Stimulated activated naive B cell treated with anti-CD40 and anti-IgM and Interleukin-4, amounts not matched to agents 10 μg/mL and 1 μg/mL and 100 μg/mL, for 72 hours (primary cell): ENCODE results near the gene SALL3.
"Not testable (repeated sequence)": the region's sequence is repeated elsewhere in the genome, so short reads cannot be mapped to it uniquely, and the experiment has no call there.

ENCODE experiments used
- ATAC-seq, 2 donors: fragments of 150-1000 bp; cut with Tn5 transposase; replicated peaks; 2 replicates each; pipeline ENCODE4 v1.10.0; 2021; ENCODE audit warnings: moderate library complexity in 1 of 2
- DNase-seq: peaks from one replicate; pipeline ENCODE4 v3.0.0; 2021
- H3K27ac Mint-ChIP-seq: one replicate; pipeline ENCODE4 v1.8.0; 2022; ENCODE audit warnings: mild to moderate bottlenecking, mixed read lengths
- H3K27me3 Mint-ChIP-seq, 2 donors: one replicate each; pipeline ENCODE4 v1.8.0; 2022; ENCODE audit warnings: mixed read lengths in 2 of 2
- H3K36me3 Mint-ChIP-seq, 2 donors: one replicate each; pipeline ENCODE4 v1.8.0; 2022; ENCODE audit warnings: mixed read lengths in 2 of 2, mild to moderate bottlenecking in 1 of 2
- H3K4me1 Mint-ChIP-seq, 2 donors: one replicate each; pipeline ENCODE4 v1.8.0; 2022; ENCODE audit warnings: mixed read lengths in 2 of 2, mild to moderate bottlenecking in 1 of 2
- H3K4me3 Mint-ChIP-seq, 2 donors: one replicate each; pipeline ENCODE4 v1.8.0; 2022; ENCODE audit warnings: mild to moderate bottlenecking in 2 of 2, mixed read lengths in 2 of 2, moderate library complexity in 1 of 2
- H3K9me3 Mint-ChIP-seq, 2 donors: one replicate each; pipeline ENCODE4 v1.8.0; 2022; ENCODE audit warnings: mixed read lengths in 2 of 2, mild to moderate bottlenecking in 1 of 2

The SALL3 gene

DNA sequence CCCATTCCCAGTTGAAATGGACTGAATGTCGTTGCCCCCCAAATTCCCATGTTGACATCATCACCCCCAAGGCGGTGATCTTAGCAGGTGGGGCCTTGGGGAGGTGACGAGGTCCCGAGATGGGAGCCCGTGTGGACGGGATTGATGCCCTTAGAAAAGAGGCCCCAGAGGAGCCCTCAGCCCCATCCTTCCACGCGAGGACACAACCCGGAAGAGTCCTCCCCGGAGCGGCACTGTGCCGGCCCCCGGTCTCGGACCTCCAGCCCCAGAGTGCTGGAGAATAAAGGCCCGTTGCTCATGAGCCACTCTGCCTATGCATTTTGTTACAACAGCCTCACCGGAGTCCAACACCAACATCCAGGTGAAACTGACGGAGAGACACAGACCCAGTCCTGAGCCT is 30.4 kb upstream of the SALL3 start:
- H3K4me3 Mint-ChIP-seq = no peak overlapping the region
- H3K4me1 Mint-ChIP-seq = no peaks in the 10 kb centered on the region
- H3K9me3 Mint-ChIP-seq = peaks cover 8 to 9% of the 10 kb centered on the region in 2 donors
- H3K27me3 Mint-ChIP-seq = peaks cover 4 to 10% of the 10 kb centered on the region in 2 donors
- H3K36me3 Mint-ChIP-seq = no peaks in the 10 kb centered on the region
- ATAC-seq = no peak
- no peak overlapping the region for H3K27ac Mint-ChIP-seq
- no peak for DNase-seq

DNA sequence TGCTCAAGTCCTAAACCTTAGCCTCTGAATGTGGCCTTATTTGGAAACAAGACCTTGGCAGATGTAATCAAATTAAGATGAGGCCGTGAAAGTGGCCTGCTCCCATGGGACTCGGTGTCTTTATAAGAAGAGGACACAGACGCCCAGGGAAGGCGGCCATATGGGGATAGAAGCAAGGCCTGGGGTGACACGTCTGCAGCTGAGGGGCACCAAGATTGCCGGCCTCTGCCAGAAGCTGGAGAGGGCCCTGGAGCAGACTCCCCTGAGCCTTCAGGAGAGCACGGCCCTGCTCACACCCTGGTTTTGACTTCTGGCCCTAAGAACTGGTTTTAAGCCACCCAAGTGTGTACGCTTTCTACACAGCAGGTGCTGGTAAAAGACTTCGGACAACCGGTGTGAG is 29.2 kb upstream of the SALL3 start:
- no peak overlapping the region for H3K4me3 Mint-ChIP-seq
- no peaks in the 10 kb centered on the region for H3K4me1 Mint-ChIP-seq
- peaks cover 4 to 10% of the 10 kb centered on the region in 2 donors for H3K27me3 Mint-ChIP-seq
- no peaks in the 10 kb centered on the region for H3K36me3 Mint-ChIP-seq
- ATAC-seq (no peak), DNase-seq (no peak)
- no peak overlapping the region for H3K27ac Mint-ChIP-seq
- peaks cover 8 to 9% of the 10 kb centered on the region in 2 donors for H3K9me3 Mint-ChIP-seq

DNA sequence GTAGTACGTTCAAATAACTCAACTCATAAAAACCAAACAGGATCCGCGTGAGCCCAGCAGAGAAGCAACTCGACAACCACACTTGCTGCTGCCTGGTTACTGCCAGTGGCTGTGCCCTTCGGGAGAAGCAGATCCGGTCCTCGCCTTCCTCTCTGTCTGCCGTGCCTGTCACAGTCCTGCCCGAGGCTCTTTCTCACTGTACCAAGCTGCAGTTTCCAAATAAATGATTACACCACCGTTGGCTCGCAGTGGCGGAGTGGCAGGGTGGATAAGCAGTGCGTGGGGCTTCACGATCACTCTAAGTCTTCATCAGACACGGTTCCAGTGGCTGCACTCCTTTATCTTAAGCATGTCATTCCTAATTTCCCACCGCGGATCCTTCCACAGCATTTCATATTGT is 26.1 kb upstream of the SALL3 start:
- ATAC-seq = no peak
- peaks cover 4 to 10% of the 10 kb centered on the region in 2 donors for H3K9me3 Mint-ChIP-seq
- H3K27me3 Mint-ChIP-seq = peaks cover 0 to 5% of the 10 kb centered on the region in 2 donors
- no peaks in the 10 kb centered on the region for H3K4me1 Mint-ChIP-seq
- DNase-seq = no peak
- H3K27ac Mint-ChIP-seq = no peak overlapping the region
- H3K36me3 Mint-ChIP-seq = no peaks in the 10 kb centered on the region
- no peak overlapping the region for H3K4me3 Mint-ChIP-seq

DNA sequence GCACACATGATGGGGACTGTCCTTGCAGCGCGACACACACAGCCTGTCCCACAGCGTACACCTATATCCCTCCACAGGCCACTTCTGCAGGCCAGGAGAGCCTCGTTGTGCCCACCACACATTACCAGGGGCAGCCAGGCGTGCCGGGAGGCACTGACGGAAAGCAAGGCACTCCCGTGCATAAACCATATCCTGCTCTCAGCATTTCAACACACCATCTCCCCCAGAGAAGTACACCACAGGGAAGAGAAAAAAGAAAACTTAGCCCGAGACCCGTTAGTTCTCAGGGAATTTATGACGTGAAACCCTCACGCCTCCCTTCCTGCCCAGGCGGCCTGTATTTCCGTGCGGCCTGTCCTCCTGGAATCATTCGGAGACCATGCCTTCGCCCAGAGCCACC is 24.6 kb upstream of the SALL3 start:
- Mint-ChIP-seq H3K4me3 (no peak overlapping the region), H3K4me1 (no peaks in the 10 kb centered on the region), H3K9me3 (peaks cover 4 to 10% of the 10 kb centered on the region in 2 donors), H3K27me3 (peaks cover 0 to 5% of the 10 kb centered on the region in 2 donors), H3K27ac (no peak overlapping the region), H3K36me3 (no peaks in the 10 kb centered on the region)
- ATAC-seq (no peak), DNase-seq (no peak)

DNA sequence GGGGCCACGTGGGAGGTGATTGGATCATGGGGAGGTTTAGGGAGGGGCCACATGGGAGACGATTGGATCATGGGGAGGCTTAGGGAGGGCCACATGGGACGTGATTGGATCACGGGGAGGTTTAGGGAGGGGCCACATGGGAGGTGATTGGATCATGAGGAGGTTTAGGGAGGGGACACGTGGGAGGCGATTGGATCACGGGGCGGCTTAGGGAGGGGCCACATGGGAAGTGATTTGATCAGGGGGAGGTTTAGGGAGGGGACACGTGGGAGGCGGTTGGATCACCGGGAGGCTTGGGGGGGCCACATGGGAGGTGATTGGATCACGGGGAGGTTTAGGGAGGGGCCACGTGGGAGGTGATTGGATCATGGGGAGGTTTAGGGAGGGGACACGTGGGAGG is 22.5 kb upstream of the SALL3 start:
- no peaks in the 10 kb centered on the region for H3K4me1 Mint-ChIP-seq
- peaks cover 6 to 8% of the 10 kb centered on the region in 2 donors for H3K9me3 Mint-ChIP-seq
- H3K27ac Mint-ChIP-seq = no peak overlapping the region
- ATAC-seq = no peak
- no peak for DNase-seq
- H3K27me3 Mint-ChIP-seq = peaks cover 0 to 5% of the 10 kb centered on the region in 2 donors
- no peak overlapping the region for H3K4me3 Mint-ChIP-seq
- no peaks in the 10 kb centered on the region for H3K36me3 Mint-ChIP-seq

DNA sequence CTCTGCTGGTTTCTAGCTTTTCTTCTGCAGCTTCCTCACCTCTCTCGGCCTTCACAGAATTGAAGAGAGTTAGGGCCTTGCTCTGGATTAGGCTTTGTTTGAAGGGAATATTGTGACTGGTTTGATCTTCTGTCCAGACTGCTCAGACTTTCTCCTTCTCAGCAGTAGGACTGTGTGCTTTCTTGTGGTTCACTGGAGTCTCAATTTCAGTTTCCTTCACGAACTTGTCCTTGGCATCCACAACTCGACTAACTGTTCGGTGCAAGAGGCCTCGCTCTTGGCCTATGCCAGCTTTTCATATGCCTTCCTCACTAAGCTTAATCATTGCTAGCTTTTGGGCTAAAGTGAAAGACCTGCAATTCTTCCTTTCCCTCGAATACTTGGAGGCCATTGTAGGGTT is 18.9 kb upstream of the SALL3 start:
- H3K27ac Mint-ChIP-seq = no peak overlapping the region
- no peaks in the 10 kb centered on the region for H3K4me1 Mint-ChIP-seq
- no peak overlapping the region for H3K4me3 Mint-ChIP-seq
- H3K27me3 Mint-ChIP-seq = peaks cover 2 to 8% of the 10 kb centered on the region in 2 donors
- H3K9me3 Mint-ChIP-seq = peaks cover 20 to 22% of the 10 kb centered on the region in 2 donors
- no peak for ATAC-seq
- DNase-seq = no peak
- H3K36me3 Mint-ChIP-seq = no peaks in the 10 kb centered on the region

DNA sequence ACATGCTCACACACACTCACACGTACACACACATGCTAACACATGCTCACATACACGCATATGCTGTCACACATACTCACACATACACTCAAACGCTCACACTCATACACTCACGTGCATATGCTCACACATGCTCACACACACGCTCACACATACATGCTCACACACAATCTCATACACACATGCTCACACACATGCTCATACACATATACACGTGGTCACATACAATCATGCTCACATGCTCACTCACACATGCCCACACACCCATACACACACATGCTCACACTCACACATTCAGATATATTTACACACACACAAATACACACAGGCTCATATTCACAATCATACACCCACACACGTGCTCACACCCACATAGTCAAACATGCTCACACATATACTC is 17.5 kb upstream of the SALL3 start:
- Mint-ChIP-seq H3K36me3 (no peaks in the 10 kb centered on the region), H3K4me3 (no peak overlapping the region), H3K27ac (no peak overlapping the region), H3K9me3 (peaks cover 18 to 23% of the 10 kb centered on the region in 2 donors), H3K4me1 (no peaks in the 10 kb centered on the region), H3K27me3 (peaks cover 3 to 7% of the 10 kb centered on the region in 2 donors)
- DNase-seq (no peak), ATAC-seq (no peak)

DNA sequence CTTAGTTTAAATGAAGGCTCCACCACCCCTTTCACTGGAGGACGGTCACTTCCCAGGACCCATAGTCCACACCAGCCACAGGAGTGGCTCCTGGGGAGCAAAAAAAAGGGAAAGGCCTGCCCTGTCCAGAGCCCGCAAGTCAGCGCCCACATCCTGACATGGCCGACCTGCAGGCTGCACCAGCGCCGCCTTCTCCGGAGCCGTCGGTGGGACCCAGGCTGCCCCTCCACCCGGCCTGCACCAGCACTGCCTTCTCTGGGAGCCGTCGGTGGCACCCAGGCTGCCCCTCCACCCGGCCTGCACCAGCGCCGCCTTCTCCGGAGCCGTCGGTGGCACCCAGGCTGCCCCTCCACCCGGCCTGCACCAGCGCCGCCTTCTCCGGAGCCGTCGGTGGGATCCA is 14.9 kb upstream of the SALL3 start:
- H3K4me3 Mint-ChIP-seq, DNase-seq, H3K27ac Mint-ChIP-seq, H3K36me3 Mint-ChIP-seq, H3K4me1 Mint-ChIP-seq, ATAC-seq: not testable (repeated sequence)
- peaks cover 9 to 20% of the 10 kb centered on the region in 2 donors for H3K27me3 Mint-ChIP-seq
- peaks cover 18 to 23% of the 10 kb centered on the region in 2 donors for H3K9me3 Mint-ChIP-seq

DNA sequence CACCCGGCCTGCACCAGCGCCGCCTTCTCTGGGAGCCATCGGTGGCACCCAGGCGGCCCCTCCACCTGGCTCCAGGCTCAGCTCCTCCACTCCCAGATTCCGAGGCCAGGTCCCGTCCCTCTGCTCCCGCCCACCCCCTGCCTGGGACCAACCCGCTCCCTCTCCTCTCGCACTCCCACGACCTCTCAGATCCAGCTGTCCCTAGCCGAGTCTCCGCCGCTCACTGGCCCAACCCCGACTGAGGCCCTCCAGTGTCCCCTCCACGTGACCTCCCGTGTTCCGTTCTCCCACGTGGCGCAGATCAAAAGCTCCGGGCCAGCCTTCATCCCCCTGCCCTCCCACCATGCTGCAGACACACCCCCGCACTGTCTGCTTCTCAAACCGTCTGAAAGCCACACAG is 14.4 kb upstream of the SALL3 start:
- Mint-ChIP-seq H3K27ac (no peak overlapping the region), H3K4me1 (no peaks in the 10 kb centered on the region)
- no peak for ATAC-seq

DNA sequence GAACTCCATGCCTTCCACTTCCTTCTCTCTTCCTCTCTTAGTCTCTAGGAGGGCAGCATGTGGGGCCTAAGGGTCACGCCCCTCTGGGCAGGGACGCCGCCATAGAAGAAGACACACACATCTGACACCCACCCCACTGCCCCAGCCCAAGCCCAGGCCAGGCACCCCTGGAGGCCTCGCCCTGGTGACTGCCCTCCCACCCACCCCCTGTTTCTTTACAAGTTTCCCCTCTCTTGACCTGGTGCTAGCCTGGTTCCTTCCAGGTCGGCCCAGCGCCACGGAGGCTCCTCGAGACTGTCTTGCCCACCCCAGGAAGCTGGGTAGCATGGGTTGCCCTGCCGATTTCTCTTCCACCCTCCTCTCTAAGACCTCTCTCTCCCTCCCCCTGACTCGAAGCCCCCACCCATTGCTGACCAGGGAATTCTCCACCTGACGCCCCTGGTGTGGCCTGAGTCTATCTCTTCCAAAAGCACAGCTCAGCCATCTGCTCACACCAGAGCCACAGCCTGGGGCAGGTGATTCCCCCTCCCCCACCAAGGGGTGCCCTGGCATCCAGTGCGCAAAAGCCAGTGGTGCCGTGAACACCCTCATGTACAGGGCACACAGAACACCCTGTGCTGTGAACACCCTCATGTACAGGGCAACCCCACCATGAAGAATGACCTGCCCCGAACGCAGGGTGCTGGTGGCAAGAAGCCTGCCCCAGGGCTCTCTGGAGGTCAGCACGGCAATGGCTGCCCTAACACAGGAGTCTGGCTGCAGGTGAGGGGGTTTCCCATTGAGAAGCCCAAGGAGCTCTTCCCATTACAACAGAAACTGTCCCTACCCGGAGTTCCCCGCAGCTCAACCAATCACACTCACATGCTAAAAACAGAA is 13.5 kb upstream of the SALL3 start:
- Mint-ChIP-seq H3K4me3 (no peak overlapping the region), H3K27ac (no peak overlapping the region), H3K36me3 (no peaks in the 10 kb centered on the region), H3K9me3 (peaks cover 18 to 23% of the 10 kb centered on the region in 2 donors), H3K4me1 (no peaks in the 10 kb centered on the region), H3K27me3 (peaks cover 22 to 34% of the 10 kb centered on the region in 2 donors)
- DNase-seq (no peak), ATAC-seq (no peak)

More for the DNA sequence above, 14.4 kb upstream of the SALL3 start:
- no peak for DNase-seq
- Mint-ChIP-seq H3K27me3 (peaks cover 14 to 25% of the 10 kb centered on the region in 2 donors), H3K36me3 (no peaks in the 10 kb centered on the region), H3K4me3 (no peak overlapping the region), H3K9me3 (peaks cover 18 to 23% of the 10 kb centered on the region in 2 donors)

DNA sequence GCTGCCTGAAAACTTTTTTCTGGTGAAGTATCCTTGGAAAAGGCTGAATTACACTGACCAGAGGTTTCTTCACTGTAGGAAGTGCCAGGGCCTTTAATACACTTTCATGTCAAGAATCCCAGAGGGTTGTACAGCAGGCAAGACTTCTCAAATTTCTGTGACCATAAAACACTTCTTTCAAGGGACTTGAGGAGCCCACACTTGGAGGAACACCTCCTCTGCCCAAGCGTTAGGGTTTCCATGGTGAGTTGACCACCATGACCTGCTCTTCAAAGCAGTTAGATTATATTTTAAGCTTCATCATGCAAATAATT is 12.9 kb upstream of the SALL3 start:
- H3K36me3 Mint-ChIP-seq = no peaks in the 10 kb centered on the region
- peaks cover 17 to 21% of the 10 kb centered on the region in 2 donors for H3K9me3 Mint-ChIP-seq
- ATAC-seq (no peak), DNase-seq (no peak)
- H3K27me3 Mint-ChIP-seq = peaks cover 27 to 40% of the 10 kb centered on the region in 2 donors
- no peaks in the 10 kb centered on the region for H3K4me1 Mint-ChIP-seq
- H3K4me3 Mint-ChIP-seq = no peak overlapping the region
- no peak overlapping the region for H3K27ac Mint-ChIP-seq

DNA sequence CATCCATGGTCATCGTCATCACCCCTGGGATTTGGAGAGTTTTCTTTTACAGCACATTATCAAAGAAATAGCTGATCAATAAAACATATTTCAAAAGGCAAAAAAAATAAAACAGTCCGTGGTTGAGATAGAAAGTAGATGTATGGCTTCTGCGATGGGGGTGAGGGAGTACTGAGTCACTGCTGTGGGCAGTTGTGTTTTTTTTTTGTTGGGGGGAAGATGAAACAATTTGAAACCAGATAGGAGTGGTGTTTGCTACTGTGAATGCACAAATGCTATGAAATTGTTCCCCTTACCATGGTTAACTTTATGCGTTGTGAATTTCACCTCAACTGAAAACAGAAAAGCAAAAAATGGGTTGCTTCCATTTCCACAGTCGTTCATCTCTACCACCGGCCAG is 11.9 kb upstream of the SALL3 start:
- Mint-ChIP-seq H3K27ac (no peak overlapping the region), H3K27me3 (peaks cover 36 to 49% of the 10 kb centered on the region in 2 donors)

DNA sequence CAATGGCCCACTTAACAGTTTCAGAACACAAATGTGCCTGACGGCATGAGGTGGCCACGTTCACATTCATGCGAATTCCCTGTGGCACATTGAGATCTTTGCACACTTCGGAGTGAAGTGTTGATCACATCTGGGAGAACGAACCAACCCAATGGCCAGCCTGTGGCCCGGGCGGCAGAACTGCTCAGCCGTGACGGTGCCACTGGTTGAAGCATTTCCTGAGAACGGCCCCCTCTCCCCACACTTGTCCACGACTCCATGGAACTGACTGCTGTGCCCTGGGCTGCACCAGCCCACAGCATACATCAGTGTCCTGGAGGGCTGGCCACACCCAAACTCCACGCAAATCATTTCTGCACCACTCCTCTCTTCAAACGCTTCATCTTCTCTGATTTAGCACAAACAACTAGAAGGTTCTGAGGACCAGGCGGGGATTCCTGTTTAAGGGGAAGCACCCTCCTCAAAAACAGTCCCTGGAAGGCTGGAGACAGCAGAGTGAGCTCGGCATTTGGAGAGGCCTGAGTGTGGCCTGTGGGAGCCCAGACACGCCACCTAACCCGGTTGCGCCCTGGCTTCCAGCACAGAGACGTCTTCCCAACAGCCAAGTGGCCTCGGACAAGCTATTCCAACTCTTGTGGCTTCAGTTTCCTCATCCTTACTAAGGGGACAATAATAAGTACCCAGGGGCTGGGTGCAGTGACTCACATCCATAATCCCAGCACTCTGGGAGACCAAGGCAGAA is 9.9 kb upstream of the SALL3 start:
- DNase-seq = no peak
- H3K27ac Mint-ChIP-seq = no peak overlapping the region

More for the DNA sequence above, 11.9 kb upstream of the SALL3 start:
- DNase-seq (no peak), ATAC-seq (no peak)
- peaks cover 0 to under 1% of the 10 kb centered on the region in 2 donors for H3K4me1 Mint-ChIP-seq
- no peak overlapping the region for H3K4me3 Mint-ChIP-seq
- no peaks in the 10 kb centered on the region for H3K36me3 Mint-ChIP-seq
- H3K9me3 Mint-ChIP-seq = peaks cover 8 to 11% of the 10 kb centered on the region in 2 donors

DNA sequence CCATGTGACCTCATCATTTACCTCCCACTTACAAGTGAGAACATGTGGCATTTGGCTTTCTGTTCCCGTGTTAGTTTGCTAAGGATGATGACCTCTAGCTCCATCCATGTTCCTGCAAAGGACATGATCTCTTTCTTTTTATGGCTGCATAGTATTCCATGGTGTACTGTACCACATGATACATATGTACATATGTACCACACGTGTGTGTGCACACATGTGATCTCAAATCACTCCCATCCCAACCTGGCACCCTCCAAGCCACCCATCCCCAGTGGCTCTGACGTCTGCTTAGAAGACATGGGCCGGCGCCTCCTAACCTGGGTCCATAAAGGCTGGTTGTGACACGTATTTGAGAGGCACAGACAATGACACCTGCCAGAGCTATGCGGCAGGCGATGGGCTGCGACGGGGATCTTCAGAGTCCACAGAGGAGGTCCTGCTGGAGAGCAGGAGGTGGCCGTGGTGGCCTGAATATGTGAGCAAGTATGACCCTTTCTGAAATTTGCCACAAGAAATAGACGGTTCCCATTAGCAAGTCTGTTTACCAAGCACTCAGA is 8.8 kb upstream of the SALL3 start:
- Mint-ChIP-seq H3K27ac (no peak overlapping the region), H3K4me1 (peaks cover 0 to 5% of the 10 kb centered on the region in 2 donors), H3K4me3 (no peak overlapping the region), H3K9me3 (no peaks in the 10 kb centered on the region), H3K27me3 (peaks cover 50 to 65% of the 10 kb centered on the region in 2 donors), H3K36me3 (no peaks in the 10 kb centered on the region)
- no peak for DNase-seq
- no peak for ATAC-seq

More for the DNA sequence above, 9.9 kb upstream of the SALL3 start:
- Mint-ChIP-seq H3K4me1 (peaks cover 0 to 5% of the 10 kb centered on the region in 2 donors), H3K36me3 (no peaks in the 10 kb centered on the region), H3K9me3 (peaks cover 0 to 4% of the 10 kb centered on the region in 2 donors), H3K4me3 (no peak overlapping the region), H3K27me3 (peaks cover 43 to 58% of the 10 kb centered on the region in 2 donors)
- no peak for ATAC-seq
